ENCODE data around the gene EPHA6. TPM values are rescaled to one million over a fixed set of nuclear protein-coding genes. Genes with fewer than 3 reads are reported as not detected.

The EPHA6 gene
- total RNA-seq, 1 donor from 2014 or later = not detected

DNA sequence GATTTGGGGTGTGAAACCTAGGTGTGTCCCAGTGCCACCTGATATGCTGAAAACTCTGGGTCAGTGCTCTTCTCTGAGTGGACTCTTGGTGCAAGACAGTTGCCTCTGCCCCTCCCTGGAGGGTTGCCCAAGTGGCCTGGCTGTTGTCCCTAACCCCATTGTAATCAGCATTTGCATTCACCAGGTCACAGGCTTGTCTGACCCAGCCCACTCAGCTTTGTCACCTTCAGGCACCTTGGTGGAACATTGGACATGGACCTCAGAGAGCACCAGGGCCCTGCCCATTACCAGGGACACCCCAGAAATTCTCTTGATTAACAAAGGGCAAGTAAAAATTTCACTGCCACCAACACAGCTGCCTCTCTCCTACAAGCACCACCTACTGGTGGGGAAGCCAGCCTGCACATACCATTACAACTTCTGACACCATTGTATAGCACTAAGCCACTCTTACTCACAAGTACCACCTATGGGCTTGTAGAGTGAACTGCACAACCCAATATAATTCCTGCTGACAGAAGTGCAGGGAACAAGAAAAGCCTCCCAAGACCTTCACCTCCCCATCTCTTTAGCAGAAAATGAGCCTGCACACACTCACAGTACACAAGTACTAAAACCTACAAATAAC is 324.6 kb downstream of the EPHA6 start:
- Histone ChIP-seq H3K27ac (no peak overlapping the region), H3K4me1 (no peaks in the 10 kb centered on the region), H3K36me3 (no peaks in the 10 kb centered on the region), H3K4me3 (no peak overlapping the region), H3K9me3 (no peaks in the 10 kb centered on the region), H3K27me3 (no peaks in the 10 kb centered on the region)
- no peak for ATAC-seq
- TF ChIP-seq, protein P1, sequence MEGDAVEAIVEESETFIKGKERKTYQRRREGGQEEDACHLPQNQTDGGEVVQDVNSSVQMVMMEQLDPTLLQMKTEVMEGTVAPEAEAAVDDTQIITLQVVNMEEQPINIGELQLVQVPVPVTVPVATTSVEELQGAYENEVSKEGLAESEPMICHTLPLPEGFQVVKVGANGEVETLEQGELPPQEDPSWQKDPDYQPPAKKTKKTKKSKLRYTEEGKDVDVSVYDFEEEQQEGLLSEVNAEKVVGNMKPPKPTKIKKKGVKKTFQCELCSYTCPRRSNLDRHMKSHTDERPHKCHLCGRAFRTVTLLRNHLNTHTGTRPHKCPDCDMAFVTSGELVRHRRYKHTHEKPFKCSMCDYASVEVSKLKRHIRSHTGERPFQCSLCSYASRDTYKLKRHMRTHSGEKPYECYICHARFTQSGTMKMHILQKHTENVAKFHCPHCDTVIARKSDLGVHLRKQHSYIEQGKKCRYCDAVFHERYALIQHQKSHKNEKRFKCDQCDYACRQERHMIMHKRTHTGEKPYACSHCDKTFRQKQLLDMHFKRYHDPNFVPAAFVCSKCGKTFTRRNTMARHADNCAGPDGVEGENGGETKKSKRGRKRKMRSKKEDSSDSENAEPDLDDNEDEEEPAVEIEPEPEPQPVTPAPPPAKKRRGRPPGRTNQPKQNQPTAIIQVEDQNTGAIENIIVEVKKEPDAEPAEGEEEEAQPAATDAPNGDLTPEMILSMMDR (IDR thresholded peaks at IDR 0.05) = no peak
- intact Hi-C loops (cut with DNase I) = no loop called here
- no peak for DNase-seq

DNA sequence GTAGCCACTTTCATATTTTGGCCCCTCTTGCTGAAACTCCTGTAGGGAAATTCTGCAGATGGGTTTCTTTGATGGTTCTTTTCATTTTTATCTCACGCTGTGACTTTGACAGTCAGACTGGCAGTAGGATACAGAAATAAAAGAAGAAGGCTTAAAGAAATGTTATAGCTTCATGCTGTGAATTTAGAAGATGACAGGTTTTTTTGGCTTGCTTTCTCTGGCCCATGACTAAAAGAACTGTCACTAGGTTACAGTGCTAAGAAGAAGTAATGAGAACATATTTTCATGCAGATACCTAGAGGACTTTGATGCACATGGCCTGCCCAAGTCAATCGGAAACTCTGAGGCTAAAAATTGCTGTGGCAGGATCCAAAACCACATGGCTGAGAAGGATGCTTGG is 334.5 kb downstream of the EPHA6 start:
- TF ChIP-seq, protein P1 (IDR thresholded peaks at IDR 0.05) = no peak
- Histone ChIP-seq H3K4me3 (no peak overlapping the region), H3K36me3 (no peaks in the 10 kb centered on the region), H3K4me1 (no peaks in the 10 kb centered on the region), H3K27ac (no peak overlapping the region), H3K9me3 (no peaks in the 10 kb centered on the region), H3K27me3 (no peaks in the 10 kb centered on the region)
- ATAC-seq (no peak), DNase-seq (no peak)
- intact Hi-C loops (cut with DNase I) = no loop called here

DNA sequence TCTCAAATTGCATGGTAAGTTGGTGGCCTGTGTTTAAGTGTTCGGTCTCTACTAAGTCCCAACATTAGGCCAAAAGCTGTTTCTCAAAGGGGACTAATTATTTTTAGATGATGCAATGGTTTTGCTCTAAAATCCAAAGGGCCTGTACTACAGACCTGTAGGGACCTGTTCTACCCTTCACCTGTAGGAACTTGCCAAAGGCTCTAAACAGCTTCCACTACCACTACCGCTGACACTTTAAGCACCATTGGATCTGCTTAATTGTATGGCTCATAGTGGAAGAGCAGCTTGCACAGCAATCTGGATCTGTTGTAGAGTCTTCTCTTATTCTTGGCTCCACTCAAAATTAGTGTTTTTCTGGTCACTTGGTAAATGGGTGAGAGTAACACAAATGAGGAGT is 346.8 kb downstream of the EPHA6 start:
- H3K27ac ChIP-seq = no peak overlapping the region
- no peak overlapping the region for H3K4me3 ChIP-seq
- no peaks in the 10 kb centered on the region for H3K36me3 ChIP-seq
- TF ChIP-seq, protein P1 (IDR thresholded peaks at IDR 0.05) = no peak
- no peak for DNase-seq
- no peaks in the 10 kb centered on the region for H3K27me3 ChIP-seq
- intact Hi-C loops (cut with DNase I) = no loop called here
- H3K9me3 ChIP-seq = no peaks in the 10 kb centered on the region
- H3K4me1 ChIP-seq = no peaks in the 10 kb centered on the region
- ATAC-seq = no peak

DNA sequence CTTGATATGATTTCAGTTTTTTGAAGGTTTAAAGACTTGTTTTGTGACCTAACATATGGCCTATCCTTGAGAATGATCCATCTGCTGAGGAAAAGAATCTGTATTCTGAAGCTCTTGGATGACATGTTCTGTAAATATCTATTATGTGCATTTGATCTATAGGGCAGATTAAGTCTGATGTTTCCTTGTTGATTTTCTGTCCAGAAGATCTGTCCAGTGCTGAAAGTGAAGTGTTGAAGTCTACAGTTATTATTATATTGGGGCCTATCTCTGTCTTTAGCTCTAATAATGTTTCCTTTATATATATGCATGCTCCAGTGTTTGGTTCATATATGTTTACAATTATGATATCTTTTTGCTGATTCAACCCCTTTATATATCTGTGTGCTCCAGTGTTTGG is 362.8 kb downstream of the EPHA6 start:
- DNase-seq = no peak
- Histone ChIP-seq H3K27me3 (no peaks in the 10 kb centered on the region), H3K4me3 (no peak overlapping the region), H3K9me3 (no peaks in the 10 kb centered on the region), H3K36me3 (no peaks in the 10 kb centered on the region), H3K4me1 (no peaks in the 10 kb centered on the region), H3K27ac (no peak overlapping the region)
- intact Hi-C loops (cut with DNase I) = no loop called here
- TF ChIP-seq, protein P1 (IDR thresholded peaks at IDR 0.05) = no peak
- ATAC-seq = no peak

DNA sequence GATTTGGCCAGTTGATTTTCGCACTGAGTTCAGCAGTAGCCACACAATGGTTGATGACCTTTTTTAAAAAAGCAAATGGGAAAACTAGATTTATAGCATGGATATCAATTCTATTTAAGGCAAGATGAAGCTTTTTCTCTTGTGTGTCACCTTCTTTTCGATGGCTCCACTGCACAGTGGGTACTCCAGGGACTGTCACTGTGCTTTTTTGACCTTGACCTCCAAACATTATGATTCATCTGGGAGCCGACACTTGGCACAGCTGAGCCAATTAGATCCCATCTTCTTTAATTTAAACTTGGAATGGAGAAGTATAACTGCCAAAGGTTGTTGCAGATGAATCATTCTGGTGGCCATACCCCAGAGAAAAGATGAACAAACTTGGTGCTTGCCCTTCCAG is 367.3 kb downstream of the EPHA6 start:
- TF ChIP-seq, protein P1 (IDR thresholded peaks at IDR 0.05) = no peak
- no peak for ATAC-seq

DNA sequence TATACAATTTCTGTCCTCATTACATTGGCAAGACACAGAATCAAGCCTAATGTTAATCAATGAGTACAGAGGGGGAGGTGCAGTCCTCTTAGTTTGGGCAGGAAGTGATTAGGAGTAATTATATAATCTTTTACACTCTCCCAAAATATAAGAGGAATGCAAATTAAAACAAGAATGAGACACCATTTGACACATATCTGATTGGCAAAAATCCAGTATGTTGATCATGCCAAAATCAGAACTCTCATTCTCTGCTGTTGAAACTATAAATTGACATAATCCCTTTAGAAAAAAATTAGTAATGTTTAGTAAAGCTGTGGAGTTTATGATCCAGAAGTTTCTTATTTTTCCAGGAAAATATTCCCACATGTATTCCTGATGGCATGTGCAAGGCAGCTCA is 373.4 kb downstream of the EPHA6 start:
- H3K36me3 ChIP-seq = no peaks in the 10 kb centered on the region
- ATAC-seq = no peak
- no peaks in the 10 kb centered on the region for H3K27me3 ChIP-seq
- no peaks in the 10 kb centered on the region for H3K9me3 ChIP-seq
- no peak overlapping the region for H3K27ac ChIP-seq
- no peak for DNase-seq
- H3K4me1 ChIP-seq = no peaks in the 10 kb centered on the region
- intact Hi-C loops (cut with DNase I) = no loop called here
- TF ChIP-seq, protein P1 (IDR thresholded peaks at IDR 0.05) = no peak
- no peak overlapping the region for H3K4me3 ChIP-seq

More for the DNA sequence above, 367.3 kb downstream of the EPHA6 start:
- no peaks in the 10 kb centered on the region for H3K27me3 ChIP-seq
- no peaks in the 10 kb centered on the region for H3K4me1 ChIP-seq
- no peak for DNase-seq
- no peak overlapping the region for H3K27ac ChIP-seq
- no peak overlapping the region for H3K4me3 ChIP-seq
- intact Hi-C loops (cut with DNase I) = no loop called here
- no peaks in the 10 kb centered on the region for H3K9me3 ChIP-seq
- no peaks in the 10 kb centered on the region for H3K36me3 ChIP-seq
